Thymus (tissue), 11 donors: ENCODE measurements around the gene LZTFL1. TPM values are rescaled to one million over a fixed set of nuclear protein-coding genes. Genes with fewer than 3 reads are reported as not detected.

Source experiments
- DNase-seq, 9 donors: peaks; one replicate each; pipeline ENCODE4 v3.0.0-alpha.2; 2013; ENCODE audit warnings: low spot score in 9 of 9, low read depth in 6 of 9, missing footprints in 1 of 9
- H3K27ac ChIP-seq, 2 donors: one replicate each; pipeline ENCODE4 v1.5.1; 2013; ENCODE audit warnings: control low read depth in 1 of 2, low read depth in 1 of 2, low read length in 1 of 2, mild to moderate bottlenecking in 1 of 2, moderate library complexity in 1 of 2
- H3K27me3 ChIP-seq, 2 donors: one replicate each; pipeline ENCODE4 v1.5.1; 2013; ENCODE audit warnings: low read length in 1 of 2; ENCODE audit not compliant: control insufficient read depth in 2 of 2, insufficient read depth in 1 of 2
- H3K36me3 ChIP-seq, 2 donors: one replicate each; pipeline ENCODE4 v1.5.1; 2013; ENCODE audit warnings: low read length in 1 of 2, mild to moderate bottlenecking in 1 of 2, moderate library complexity in 1 of 2; ENCODE audit not compliant: control insufficient read depth in 2 of 2, insufficient read depth in 2 of 2
- H3K4me1 ChIP-seq, 2 donors: one replicate each; pipeline ENCODE4 v1.5.1; 2013; ENCODE audit warnings: low read length in 2 of 2; ENCODE audit not compliant: control insufficient read depth in 2 of 2, insufficient read depth in 2 of 2
- H3K4me3 ChIP-seq, 2 donors: one replicate each; pipeline ENCODE4 v1.5.1; 2013; ENCODE audit warnings: low read length in 2 of 2, control low read depth in 1 of 2, mild to moderate bottlenecking in 1 of 2
- H3K9me3 ChIP-seq, 2 donors: one replicate each; pipeline ENCODE4 v1.5.1; 2013; ENCODE audit warnings: low read length in 1 of 2, mild to moderate bottlenecking in 1 of 2; ENCODE audit not compliant: control insufficient read depth in 2 of 2, insufficient read depth in 1 of 2
- WGBS: extraction: QIAGEN DNeasy Blood & Tissue Kit; methylation state at CpG from one replicate; pipeline ENCODE4 v1.1.7; 2013; 5-methylcytosine and 5-hydroxymethylcytosine counted together
- polyA plus RNA-seq: library from polyadenylated mRNA; stranded (reverse); fragments of 200-250 nt; gene quantifications from one replicate; pipeline ENCODE4 v1.2.3, GENCODE V29; 2013
- total RNA-seq: library from RNA; stranded (reverse); fragments of 120-200 nt; gene quantifications from one replicate; pipeline ENCODE4 v1.2.4, GENCODE V29; 2013
- donor health status: healthy.

Gene LZTFL1
- total and polyA plus RNA-seq, 2 donors, result 42.8 to 191 TPM

DNA sequence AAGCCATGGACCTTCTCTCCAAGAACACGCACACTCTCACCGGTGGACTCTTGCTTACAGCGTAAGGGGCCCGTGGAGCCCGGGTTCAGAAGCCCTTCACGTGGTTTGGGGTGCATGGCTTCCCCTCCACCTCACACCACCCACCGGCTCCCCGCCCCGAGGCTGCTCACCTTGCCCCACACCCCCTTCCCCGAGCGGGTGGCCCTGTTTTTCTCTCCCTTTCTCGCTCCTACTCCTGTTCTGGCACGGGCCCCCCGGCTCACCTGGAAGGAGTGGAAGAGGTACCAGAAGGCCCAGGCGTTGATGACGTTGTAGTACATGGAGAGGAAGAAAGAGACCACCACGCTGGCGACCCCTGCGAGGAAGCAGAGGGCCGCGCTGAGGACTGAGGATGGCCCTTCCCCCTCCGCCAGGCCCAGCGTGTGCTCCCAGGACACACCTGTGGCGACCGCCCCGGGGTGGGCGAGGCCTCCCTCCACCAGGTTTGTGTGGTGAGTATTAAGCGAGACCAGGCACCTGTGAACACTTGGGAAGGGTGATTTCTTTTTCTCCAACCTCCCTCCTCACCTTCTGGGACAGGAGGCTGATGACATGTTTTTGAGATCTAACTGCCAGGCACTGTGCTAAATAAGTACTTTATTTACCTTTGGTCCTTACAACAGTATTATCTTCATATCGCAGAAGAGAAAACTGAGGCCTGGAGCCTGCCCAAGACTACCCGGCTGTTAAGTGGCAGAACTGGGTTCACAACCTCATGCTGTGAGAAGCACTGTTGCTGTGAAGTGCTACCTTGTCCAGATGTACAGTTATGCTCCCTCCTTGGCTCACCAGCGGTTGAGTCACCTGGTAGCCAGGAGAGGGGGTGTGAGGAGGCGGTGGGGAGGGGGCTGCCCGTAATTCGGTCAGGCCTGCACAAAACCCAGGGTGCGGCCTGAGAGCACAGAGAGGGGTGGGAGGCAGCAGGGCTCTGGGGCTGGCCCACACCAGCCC lies 61.9 kb downstream of the LZTFL1 start:
- 96% methylated on average over 35 of the region's 35 CpGs for WGBS
- no peak overlapping the region for H3K4me3 ChIP-seq
- no peaks in the 10 kb centered on the region for H3K36me3 ChIP-seq
- peaks cover 0 to 14% of the 10 kb centered on the region in 2 donors for H3K27me3 ChIP-seq
- no peak for DNase-seq
- H3K4me1 ChIP-seq, result no peaks in the 10 kb centered on the region
- H3K9me3 ChIP-seq, result no peaks in the 10 kb centered on the region
- no peak overlapping the region for H3K27ac ChIP-seq

DNA sequence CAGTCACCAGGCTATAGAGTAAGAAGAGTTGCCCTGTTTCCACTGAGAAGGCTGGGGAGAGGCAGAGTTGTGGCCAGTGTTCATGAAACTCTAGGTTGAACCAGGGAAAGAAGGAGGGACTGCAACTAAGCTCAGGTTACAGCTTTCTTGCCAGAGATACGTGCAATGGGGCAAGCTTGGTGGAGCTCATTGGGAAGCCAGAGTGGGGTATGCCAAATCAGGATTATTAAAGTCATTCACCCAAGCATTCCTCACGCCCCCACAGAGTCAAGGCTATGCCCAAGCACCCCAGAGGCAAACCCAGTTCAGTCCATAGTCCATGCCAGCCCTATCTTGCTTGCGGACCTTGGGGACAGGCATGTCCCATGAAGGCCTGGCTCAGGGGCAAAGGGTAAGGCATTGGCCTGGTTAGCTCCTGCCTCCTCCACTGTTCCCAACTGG lies 63.1 kb downstream of the LZTFL1 start:
- Histone ChIP-seq H3K36me3 (no peaks in the 10 kb centered on the region), H3K9me3 (no peaks in the 10 kb centered on the region), H3K27ac (no peak overlapping the region), H3K27me3 (peaks cover 0 to 23% of the 10 kb centered on the region in 2 donors), H3K4me1 (no peaks in the 10 kb centered on the region), H3K4me3 (no peak overlapping the region)
- WGBS, result 81% methylated on average over 3 of the region's 3 CpGs
- DNase-seq, result no peak

DNA sequence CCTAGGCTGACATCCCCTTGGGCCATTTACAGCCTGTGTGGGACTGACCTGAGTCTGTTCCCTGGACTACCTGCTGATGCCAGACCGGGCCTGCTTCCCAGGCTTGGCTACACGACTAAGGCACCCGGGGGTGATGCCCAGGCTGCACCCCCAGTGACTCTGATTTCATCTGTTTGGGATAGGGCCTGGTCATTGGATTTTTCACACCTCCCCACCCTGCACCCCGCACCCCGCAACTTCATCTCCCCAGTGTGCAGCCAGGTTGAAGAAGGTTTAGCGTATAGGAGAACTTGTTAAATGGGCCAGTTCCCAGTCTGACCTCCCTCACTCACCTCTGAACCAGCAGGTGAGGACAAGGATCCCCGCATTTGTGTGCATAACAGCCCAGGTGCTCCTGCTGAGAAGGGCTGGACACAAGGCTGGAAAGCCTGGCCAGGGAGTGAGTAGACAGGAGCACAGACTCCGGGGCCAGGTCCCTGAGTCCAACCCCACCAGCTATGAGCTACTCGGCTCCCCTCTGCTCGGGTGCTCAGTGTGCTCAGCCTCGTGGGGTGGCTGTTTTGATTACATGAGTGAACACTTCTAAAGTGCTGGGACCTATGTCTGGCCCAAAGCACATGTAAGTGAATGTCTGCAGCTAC lies 64.1 kb downstream of the LZTFL1 start:
- peaks cover 2 to 5% of the 10 kb centered on the region in 2 donors for H3K4me1 ChIP-seq
- peaks cover 0 to 23% of the 10 kb centered on the region in 2 donors for H3K27me3 ChIP-seq
- H3K9me3 ChIP-seq, result no peaks in the 10 kb centered on the region
- no peak overlapping the region for H3K4me3 ChIP-seq
- no peaks in the 10 kb centered on the region for H3K36me3 ChIP-seq
- no peak overlapping the region for H3K27ac ChIP-seq
- WGBS, result 93% methylated on average over 11 of the region's 11 CpGs
- no peak for DNase-seq

DNA sequence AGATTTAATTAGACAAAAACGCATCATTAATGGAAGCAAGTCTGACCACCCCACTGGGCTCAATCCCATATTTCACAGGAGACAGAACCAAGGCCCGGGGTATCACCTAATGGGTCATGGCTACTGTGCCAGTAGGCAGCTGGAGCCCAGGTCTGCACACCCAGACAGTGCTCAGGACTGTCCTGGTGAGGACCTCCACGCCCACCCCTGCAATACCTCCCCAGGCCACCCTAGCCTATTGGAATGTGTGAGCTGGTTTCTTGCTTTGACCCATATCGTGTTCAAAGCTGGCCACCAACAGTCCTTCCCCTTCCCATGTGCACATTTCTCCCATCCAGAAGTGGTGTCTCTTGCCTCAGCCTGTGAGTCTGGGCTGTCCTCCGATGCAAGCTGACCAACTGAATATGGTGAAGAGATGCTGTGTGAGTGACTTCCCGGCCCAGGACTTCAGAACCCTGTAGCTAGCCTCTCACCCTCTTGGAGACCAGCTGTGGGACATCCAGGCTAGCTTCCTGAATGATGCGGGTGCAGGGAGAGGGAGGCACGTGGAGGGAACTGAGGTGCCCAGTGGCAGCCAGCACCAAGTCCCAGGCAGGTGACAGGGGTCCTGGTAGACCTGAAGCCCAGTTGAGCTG lies 64.7 kb downstream of the LZTFL1 start:
- Histone ChIP-seq H3K4me1 (peaks cover 5 to 11% of the 10 kb centered on the region in 2 donors), H3K27me3 (peaks cover 0 to 26% of the 10 kb centered on the region in 2 donors), H3K36me3 (no peaks in the 10 kb centered on the region), H3K27ac (no peak overlapping the region), H3K4me3 (no peak overlapping the region), H3K9me3 (no peaks in the 10 kb centered on the region)
- no peak for DNase-seq
- WGBS, result 93% methylated on average over 8 of the region's 8 CpGs

- Histone ChIP-seq H3K9me3 (no peaks in the 10 kb centered on the region), H3K27ac (no peak overlapping the region), H3K27me3 (peaks cover 0 to 33% of the 10 kb centered on the region in 2 donors), H3K4me1 (peaks cover 5 to 13% of the 10 kb centered on the region in 2 donors), H3K36me3 (no peaks in the 10 kb centered on the region), H3K4me3 (no peak overlapping the region)
- WGBS, result 88% methylated on average over 8 of the region's 8 CpGs
- no peak for DNase-seq
Observed at GRCh38 chr3:45776611-45777010, 65.3 kb downstream of the LZTFL1 start.

GRCh38 chr3:45776301-45776595 lies 65.7 kb downstream of the LZTFL1 start:
- H3K27ac ChIP-seq, result no peak overlapping the region
- no peaks in the 10 kb centered on the region for H3K36me3 ChIP-seq
- H3K9me3 ChIP-seq, result no peaks in the 10 kb centered on the region
- no peak for DNase-seq
- peaks cover 5 to 13% of the 10 kb centered on the region in 2 donors for H3K4me1 ChIP-seq
- WGBS, result 94% methylated on average over 3 of the region's 3 CpGs
- peaks cover 0 to 36% of the 10 kb centered on the region in 2 donors for H3K27me3 ChIP-seq
- no peak overlapping the region for H3K4me3 ChIP-seq

GRCh38 chr3:45775571-45776300 lies 66.2 kb downstream of the LZTFL1 start:
- Histone ChIP-seq H3K27me3 (peaks cover 0 to 41% of the 10 kb centered on the region in 2 donors), H3K36me3 (no peaks in the 10 kb centered on the region), H3K27ac (no peak overlapping the region), H3K9me3 (no peaks in the 10 kb centered on the region), H3K4me3 (no peak overlapping the region), H3K4me1 (peaks cover 5 to 13% of the 10 kb centered on the region in 2 donors)
- DNase-seq, result no peak
- 96% methylated on average over 17 of the region's 17 CpGs for WGBS

- H3K4me1 ChIP-seq, result peaks cover 5 to 13% of the 10 kb centered on the region in 2 donors
- H3K27ac ChIP-seq, result no peak overlapping the region
- no peak for DNase-seq
- H3K27me3 ChIP-seq, result peaks cover 0 to 47% of the 10 kb centered on the region in 2 donors
- no peak overlapping the region for H3K4me3 ChIP-seq
- H3K36me3 ChIP-seq, result no peaks in the 10 kb centered on the region
- H3K9me3 ChIP-seq, result no peaks in the 10 kb centered on the region
- 93% methylated on average over 8 of the region's 8 CpGs for WGBS
Observed at GRCh38 chr3:45774581-45775521, 67.1 kb downstream of the LZTFL1 start.
